Activated T-helper 9 cell treated with anti-CD3 and anti-CD28 coated beads, Interleukin-2, amount 50 U/mL, for 16 hours (primary cell): ENCODE results near the gene KCNT2.

Experiments
- DNase-seq: peaks from one replicate; pipeline ENCODE4 v3.0.0-alpha.2; 2020; ENCODE audit warnings: low read depth

Gene KCNT2

GRCh38 chr1:196399713-196400112, 208.5 kb downstream of the KCNT2 start:
- no peak for DNase-seq

DNA sequence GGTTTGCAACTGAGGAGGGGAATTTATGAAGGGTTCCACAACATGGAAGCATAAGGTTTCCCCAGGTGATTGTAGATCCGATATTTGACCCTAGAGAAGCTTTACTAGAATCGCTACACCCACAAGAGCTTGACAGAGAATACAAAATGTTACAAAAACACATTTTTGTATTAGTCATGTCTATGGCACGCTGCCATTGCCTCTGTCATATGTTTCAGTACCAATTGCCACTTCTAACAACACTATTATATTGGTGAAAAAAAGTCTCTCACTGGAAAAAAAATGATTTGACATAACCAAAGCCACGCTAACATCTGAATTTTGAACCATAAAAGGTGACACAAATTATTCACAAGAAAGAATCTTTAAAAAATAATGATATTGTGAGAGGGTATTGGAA, 214.5 kb downstream of the KCNT2 start:
- no peak for DNase-seq

DNA sequence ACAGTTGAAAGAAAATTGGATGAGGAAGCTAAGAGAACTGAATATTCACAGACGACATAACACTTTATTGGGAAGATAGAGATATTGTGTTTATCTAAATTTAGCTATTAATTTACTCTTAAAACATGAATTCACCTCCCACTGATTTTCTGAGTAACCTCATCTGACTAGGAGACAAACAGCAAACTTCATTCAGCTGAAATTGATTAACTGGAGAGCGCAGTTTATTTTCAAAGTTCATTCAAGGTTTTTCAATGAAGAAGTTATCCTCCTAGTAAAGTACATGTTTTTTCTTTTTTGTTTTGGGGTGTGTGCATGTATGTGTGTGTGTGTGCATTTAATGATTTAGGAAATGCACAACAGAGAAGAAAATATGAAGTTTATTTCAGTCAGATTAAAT, 215.0 kb downstream of the KCNT2 start:
- no peak for DNase-seq

- no peak for DNase-seq
Measured at GRCh38 chr1:196387766-196388165, 220.5 kb downstream of the KCNT2 start.

- no peak for DNase-seq
Measured at GRCh38 chr1:196385109-196385508, 223.1 kb downstream of the KCNT2 start.

GRCh38 chr1:196382383-196382782, 225.9 kb downstream of the KCNT2 start:
- no peak for DNase-seq

DNA sequence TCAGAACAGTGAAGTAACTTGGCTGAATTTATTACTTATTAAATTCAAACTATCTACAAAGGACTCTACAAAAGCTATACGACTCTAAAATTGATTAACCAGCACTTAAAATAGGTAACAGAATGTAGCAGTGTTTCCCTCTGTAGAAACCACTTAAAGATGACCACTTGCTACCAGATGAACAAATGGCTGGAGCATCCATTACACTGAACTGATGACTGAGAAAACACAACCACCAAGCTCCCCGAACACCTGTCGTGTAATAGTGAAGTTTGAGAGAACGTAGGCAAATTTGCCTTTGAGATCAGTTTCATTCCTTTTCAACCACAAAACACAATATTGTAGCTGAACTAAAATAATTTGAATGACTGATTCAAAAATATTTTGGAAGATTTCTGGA, 226.7 kb downstream of the KCNT2 start:
- no peak for DNase-seq

DNA sequence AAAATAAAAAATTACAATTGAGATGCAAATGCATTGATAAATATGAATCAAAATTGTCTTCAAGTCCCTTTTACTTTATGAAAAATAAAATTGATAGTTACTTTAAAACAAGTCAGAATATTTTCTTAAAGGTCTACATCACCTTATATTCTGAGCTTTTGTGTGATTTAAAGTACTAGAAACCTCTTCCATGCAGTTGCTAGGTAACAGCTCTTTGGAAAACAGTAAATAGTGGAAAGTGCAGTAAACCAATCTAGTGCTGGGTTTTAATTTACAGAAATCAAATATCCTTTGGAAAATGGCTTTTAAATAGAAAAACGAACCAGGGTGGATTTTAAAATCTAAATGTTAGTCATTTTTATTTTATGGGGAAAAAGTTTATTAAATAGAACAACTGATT, 227.9 kb downstream of the KCNT2 start:
- no peak for DNase-seq

GRCh38 chr1:196377811-196378210, 230.4 kb downstream of the KCNT2 start:
- DNase-seq, result no peak

DNA sequence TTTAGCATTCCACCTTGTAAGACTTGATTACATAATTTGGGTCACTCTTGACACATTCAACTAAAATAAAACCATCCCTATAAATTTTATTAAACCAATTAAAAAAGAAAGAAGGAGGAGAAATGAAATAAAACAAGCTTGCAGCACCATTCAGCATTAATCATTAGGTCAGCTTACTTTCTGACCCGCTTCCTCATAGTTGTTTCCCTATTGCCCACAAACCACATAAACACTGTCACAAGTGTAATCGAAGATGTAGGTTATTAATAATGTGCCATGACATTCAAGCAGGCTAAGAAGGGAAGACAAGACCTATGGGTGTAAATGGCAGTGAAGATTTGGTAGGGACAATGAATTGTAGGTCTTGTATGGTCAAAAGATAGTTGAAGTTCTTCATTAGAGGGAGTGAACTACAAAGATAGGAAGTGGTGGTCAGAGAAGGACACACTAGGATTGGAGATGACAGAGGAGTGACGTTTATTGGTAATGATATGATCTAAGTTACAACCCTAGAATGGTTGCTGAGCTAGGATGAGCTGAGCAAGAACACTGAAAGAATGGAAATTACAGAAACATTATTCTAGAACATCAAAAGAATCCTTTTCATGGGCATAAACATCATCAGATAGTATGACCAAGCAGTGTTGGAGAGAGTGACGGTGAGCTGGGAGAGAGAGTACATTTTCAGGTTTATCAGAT, 231.5 kb downstream of the KCNT2 start:
- DNase-seq, result no peak

DNA sequence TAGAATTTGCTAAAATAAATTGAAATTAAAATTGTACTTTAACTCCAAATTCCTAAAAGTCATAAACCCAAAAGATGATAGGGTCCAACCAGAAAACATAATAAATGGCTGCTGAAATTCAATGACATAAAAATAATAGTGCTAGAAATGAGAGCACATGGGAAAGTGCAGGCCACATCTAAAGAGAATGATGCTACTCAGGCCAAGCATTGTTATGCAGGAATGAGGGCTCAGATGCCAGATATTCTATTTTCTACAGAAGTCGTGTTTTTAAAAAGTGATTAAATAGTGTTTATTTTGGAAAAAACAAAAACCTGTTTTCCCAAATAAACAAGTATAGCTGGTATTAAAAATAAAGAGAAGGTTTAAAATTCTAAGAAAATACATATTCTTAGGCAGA, 234.4 kb downstream of the KCNT2 start:
- DNase-seq, result no peak

DNA sequence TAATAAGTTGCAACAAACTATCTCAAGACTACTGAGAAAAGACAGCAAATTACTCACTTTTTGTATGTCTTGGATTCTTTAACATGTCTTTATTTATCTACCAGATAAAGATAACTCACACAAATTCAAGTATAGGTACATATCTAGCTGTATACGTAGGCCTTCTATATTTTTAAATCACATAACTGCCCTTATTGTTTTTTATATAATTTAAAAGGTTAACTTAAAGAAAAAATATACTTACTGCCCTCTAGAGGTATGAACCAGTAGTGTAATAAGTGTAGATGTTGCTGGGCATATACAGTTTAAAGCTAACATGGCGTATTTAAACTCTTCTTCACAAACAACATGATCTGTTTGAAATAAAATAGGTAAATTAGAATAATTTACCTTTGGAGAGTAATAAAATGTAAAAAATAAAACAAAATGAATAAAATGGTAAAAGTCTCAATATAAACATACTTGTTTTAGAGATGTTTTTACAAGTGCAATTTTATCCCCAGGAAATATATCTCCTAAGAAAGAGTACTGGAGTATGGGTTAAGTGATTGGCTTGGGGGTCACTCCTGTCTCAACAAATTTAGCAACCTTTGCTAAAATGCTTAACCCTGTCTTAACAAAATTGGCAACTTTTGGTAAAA, 235.2 kb downstream of the KCNT2 start:
- DNase-seq, result no peak

GRCh38 chr1:196367838-196368237, 240.4 kb downstream of the KCNT2 start:
- no peak for DNase-seq

GRCh38 chr1:196366817-196367495, 241.3 kb downstream of the KCNT2 start:
- no peak for DNase-seq

DNA sequence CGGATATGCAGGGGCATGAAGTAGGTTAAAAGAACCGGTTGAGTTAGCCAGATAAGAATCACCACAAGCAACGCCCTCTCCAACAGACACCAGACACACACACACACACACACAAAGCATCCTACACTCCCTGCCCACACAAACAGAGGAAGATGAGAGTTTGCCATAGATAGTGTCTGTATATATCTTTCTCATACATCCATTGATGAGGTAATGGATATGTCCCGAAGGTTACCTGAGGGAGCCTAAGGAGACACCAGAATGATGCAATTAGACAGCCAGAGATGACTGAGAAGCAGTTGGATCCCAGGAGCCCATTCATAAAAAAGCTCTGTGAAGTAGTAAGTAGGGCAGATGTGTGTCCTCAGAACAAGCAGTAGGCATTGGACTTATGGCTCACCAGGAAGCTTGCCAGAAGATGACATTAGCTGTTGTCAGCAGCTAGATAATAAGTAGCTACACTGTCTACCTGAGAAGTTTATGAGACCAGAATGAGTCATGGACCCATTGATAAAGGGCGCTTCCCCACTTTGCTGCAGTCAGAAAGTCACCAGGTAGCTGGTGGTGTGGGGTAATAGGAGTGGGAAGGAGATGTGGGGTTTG, 247.0 kb downstream of the KCNT2 start:
- no peak for DNase-seq

DNA sequence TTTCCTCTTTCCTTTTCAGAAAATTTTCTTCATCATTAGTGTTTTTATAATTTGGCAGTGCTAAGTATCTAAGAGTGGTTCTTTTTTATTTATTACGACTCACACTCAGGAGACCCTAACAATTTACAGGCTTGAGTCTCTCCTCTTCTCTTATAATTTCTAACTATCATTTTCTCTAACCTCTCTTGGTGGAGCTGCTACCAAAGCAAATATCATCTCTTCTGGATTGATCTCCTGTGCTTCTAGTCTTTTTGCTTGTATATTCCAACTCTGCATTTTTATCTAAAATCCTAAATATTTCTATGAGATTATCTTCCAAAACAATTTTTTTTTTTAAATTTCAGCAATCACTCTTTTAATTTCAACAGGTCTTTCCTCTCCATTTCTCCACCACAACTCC, 250.3 kb downstream of the KCNT2 start:
- DNase-seq, result no peak

- no peak for DNase-seq
Measured at GRCh38 chr1:196355206-196355786, 252.9 kb downstream of the KCNT2 start.

GRCh38 chr1:196344453-196344852, 263.8 kb downstream of the KCNT2 start:
- DNase-seq, result no peak

GRCh38 chr1:196324345-196324744, 283.9 kb downstream of the KCNT2 start:
- DNase-seq, result no peak

DNA sequence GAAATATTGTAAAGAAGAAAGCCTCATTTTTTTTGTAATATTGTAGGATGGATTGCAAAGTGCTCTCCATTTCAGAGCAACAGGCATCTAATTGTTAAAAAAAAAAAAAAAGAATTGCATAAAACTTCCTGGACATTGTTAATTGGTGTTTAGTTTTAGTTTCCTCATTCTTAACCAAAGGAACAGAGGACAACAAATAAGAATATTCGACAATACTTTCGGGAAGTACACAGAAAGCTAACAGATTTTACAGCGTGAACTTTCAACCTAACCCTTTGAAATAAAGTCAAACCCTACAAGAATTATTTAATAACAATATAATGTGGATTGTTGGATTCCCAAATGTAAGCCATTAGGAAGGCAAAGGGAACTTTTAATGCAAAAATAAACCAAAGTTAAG, 284.4 kb downstream of the KCNT2 start:
- DNase-seq, result no peak

DNA sequence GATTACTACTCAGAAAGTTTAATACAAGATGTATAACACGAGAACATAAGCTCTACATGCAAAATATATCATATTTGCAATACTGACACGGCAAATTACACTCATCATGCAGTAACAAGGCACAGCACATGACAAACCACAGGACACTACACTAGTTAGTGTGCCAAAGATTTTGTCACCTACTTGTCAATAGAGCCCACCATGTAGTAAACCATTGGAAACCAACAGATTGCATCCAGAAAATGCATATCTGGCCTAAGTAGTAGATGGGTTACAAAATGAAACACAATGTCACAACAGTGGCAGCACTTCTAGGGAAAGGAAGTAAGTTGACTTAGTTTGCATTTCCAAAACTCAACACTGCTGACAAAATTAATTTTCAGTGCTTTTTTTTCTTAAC, 288.9 kb downstream of the KCNT2 start:
- DNase-seq, result no peak
